Central memory CD8-positive, alpha-beta T cell (primary cell): Measurements from ENCODE around the gene TM9SF1.

Experiments used
- ATAC-seq: fragments of 150-1000 bp; cut with Tn5 transposase; replicated peaks from 2 replicates; pipeline ENCODE4 v1.10.0; 2022; ENCODE audit warnings: mild to moderate bottlenecking, moderate FRiP score, moderate number of reproducible peaks; ENCODE audit not compliant: poor library complexity, severe bottlenecking; ENCODE audit errors: extremely low read depth
- DNase-seq, 2 donors: peaks; one replicate each; pipeline ENCODE4 v3.0.0; 2021; ENCODE audit warnings: low spot score in 2 of 2
- H3K27ac Mint-ChIP-seq: one replicate; pipeline ENCODE4 v1.8.0; 2022; ENCODE audit warnings: low read depth, mild to moderate bottlenecking, moderate library complexity, mixed read lengths
- H3K27me3 Mint-ChIP-seq: one replicate; pipeline ENCODE4 v1.8.0; 2022; ENCODE audit warnings: mixed read lengths
- H3K36me3 Mint-ChIP-seq: one replicate; pipeline ENCODE4 v1.8.0; 2022; ENCODE audit warnings: mild to moderate bottlenecking, moderate library complexity, mixed read lengths; ENCODE audit not compliant: insufficient read depth
- H3K4me1 Mint-ChIP-seq: one replicate; pipeline ENCODE4 v1.8.0; 2022; ENCODE audit warnings: mixed read lengths
- H3K4me3 Mint-ChIP-seq: one replicate; pipeline ENCODE4 v1.8.0; 2022; ENCODE audit warnings: mild to moderate bottlenecking, moderate library complexity, mixed read lengths
- H3K9me3 Mint-ChIP-seq: one replicate; pipeline ENCODE4 v1.8.0; 2022; ENCODE audit warnings: mixed read lengths

The TM9SF1 gene

GRCh38 chr14:24162093-24162492 lies 33.1 kb downstream of the TM9SF1 start:
- H3K27ac Mint-ChIP-seq, result peak overlapping the region; percentile 97
- no peaks in the 10 kb centered on the region for H3K27me3 Mint-ChIP-seq
- peaks cover 71% of the 10 kb centered on the region for H3K36me3 Mint-ChIP-seq
- H3K9me3 Mint-ChIP-seq, result no peaks in the 10 kb centered on the region
- peak overlapping the region; percentile 96 for H3K4me3 Mint-ChIP-seq
- peaks cover 39% of the 10 kb centered on the region for H3K4me1 Mint-ChIP-seq
- ATAC-seq (no peak), DNase-seq (no peak)

GRCh38 chr14:24160850-24161804 lies 34.1 kb downstream of the TM9SF1 start, which contains the start of gene IRF9:
TSS of gene IRF9 (plus strand) at chr14:24161265. CDS start at chr14:24162145, 880 bp downstream.
- no peaks in the 10 kb centered on the region for H3K9me3 Mint-ChIP-seq
- H3K27me3 Mint-ChIP-seq, result no peaks in the 10 kb centered on the region
- DNase-seq (peak; percentile 96 to 99), ATAC-seq (peak; percentile 92)
- peaks cover 72% of the 10 kb centered on the region for H3K36me3 Mint-ChIP-seq
- H3K27ac Mint-ChIP-seq, result peak within 1 kb of the TSS; percentile 97
- peaks cover 36% of the 10 kb centered on the region for H3K4me1 Mint-ChIP-seq
- H3K4me3 Mint-ChIP-seq, result peak within 1 kb of the TSS; percentile 96

DNA sequence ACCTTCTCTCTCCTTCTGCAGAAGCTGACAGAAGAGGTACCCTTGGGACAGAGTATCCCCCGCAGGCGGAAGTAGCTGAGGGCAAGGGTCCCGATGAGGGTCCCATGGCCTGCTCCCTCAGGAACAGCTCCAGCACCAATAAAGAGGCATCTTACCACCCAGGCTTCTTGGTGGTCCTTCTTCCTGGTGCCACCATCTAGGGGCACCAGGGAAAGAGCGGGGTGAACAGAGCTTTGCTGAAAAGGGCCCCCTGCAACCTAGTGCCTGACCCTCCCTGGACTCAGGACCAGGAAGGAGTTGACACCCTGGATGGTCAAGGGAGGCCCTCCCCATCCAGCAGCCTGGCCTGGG lies 34.8 kb downstream of the TM9SF1 start:
- no peaks in the 10 kb centered on the region for H3K27me3 Mint-ChIP-seq
- peak overlapping the region; percentile 96 for H3K4me3 Mint-ChIP-seq
- peaks cover 72% of the 10 kb centered on the region for H3K36me3 Mint-ChIP-seq
- H3K9me3 Mint-ChIP-seq, result no peaks in the 10 kb centered on the region
- no peak for DNase-seq
- H3K4me1 Mint-ChIP-seq, result peaks cover 41% of the 10 kb centered on the region
- H3K27ac Mint-ChIP-seq, result peak overlapping the region; percentile 97
- ATAC-seq, result no peak

- H3K4me1 Mint-ChIP-seq, result peaks cover 42% of the 10 kb centered on the region
- DNase-seq (no peak), ATAC-seq (no peak)
- no peak overlapping the region for H3K4me3 Mint-ChIP-seq
- peak overlapping the region; percentile 97 for H3K27ac Mint-ChIP-seq
- peaks cover 69% of the 10 kb centered on the region for H3K36me3 Mint-ChIP-seq
- no peaks in the 10 kb centered on the region for H3K27me3 Mint-ChIP-seq
- H3K9me3 Mint-ChIP-seq, result no peaks in the 10 kb centered on the region
Observed at GRCh38 chr14:24159777-24160498, 35.3 kb downstream of the TM9SF1 start.

- H3K27ac Mint-ChIP-seq, result no peak overlapping the region
Observed at GRCh38 chr14:24157331-24157730, 37.9 kb downstream of the TM9SF1 start.

GRCh38 chr14:24156840-24157239 lies 38.4 kb downstream of the TM9SF1 start:
- Mint-ChIP-seq H3K9me3 (no peaks in the 10 kb centered on the region), H3K36me3 (peaks cover 62% of the 10 kb centered on the region), H3K4me1 (peaks cover 20% of the 10 kb centered on the region), H3K27me3 (no peaks in the 10 kb centered on the region), H3K27ac (no peak overlapping the region), H3K4me3 (no peak overlapping the region)
- DNase-seq (no peak), ATAC-seq (no peak)

More at GRCh38 chr14:24157331-24157730, 37.9 kb downstream of the TM9SF1 start:
- no peak overlapping the region for H3K4me3 Mint-ChIP-seq
- H3K27me3 Mint-ChIP-seq, result no peaks in the 10 kb centered on the region
- H3K36me3 Mint-ChIP-seq, result peaks cover 63% of the 10 kb centered on the region
- DNase-seq (no peak), ATAC-seq (no peak)
- no peaks in the 10 kb centered on the region for H3K9me3 Mint-ChIP-seq
- peaks cover 25% of the 10 kb centered on the region for H3K4me1 Mint-ChIP-seq

DNA sequence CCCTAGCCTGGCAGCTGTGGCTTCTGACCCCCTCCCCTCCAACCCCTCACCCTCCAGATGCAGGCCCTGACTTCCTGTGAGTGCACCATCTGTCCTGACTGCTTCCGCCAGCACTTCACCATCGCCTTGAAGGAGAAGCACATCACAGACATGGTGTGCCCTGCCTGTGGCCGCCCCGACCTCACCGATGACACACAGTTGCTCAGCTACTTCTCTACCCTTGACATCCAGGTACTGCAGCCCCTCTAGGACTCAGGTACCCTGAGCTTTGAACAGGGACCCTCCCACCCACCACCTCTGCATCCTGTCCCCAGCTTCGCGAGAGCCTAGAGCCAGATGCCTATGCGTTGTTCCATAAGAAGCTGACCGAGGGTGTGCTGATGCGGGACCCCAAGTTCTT lies 40.1 kb downstream of the TM9SF1 start:
- H3K27me3 Mint-ChIP-seq, result no peaks in the 10 kb centered on the region
- no peak overlapping the region for H3K27ac Mint-ChIP-seq
- H3K4me3 Mint-ChIP-seq, result no peak overlapping the region
- DNase-seq, result no peak
- no peak for ATAC-seq
- peaks cover 15% of the 10 kb centered on the region for H3K4me1 Mint-ChIP-seq
- H3K9me3 Mint-ChIP-seq, result no peaks in the 10 kb centered on the region
- peaks cover 53% of the 10 kb centered on the region for H3K36me3 Mint-ChIP-seq

DNA sequence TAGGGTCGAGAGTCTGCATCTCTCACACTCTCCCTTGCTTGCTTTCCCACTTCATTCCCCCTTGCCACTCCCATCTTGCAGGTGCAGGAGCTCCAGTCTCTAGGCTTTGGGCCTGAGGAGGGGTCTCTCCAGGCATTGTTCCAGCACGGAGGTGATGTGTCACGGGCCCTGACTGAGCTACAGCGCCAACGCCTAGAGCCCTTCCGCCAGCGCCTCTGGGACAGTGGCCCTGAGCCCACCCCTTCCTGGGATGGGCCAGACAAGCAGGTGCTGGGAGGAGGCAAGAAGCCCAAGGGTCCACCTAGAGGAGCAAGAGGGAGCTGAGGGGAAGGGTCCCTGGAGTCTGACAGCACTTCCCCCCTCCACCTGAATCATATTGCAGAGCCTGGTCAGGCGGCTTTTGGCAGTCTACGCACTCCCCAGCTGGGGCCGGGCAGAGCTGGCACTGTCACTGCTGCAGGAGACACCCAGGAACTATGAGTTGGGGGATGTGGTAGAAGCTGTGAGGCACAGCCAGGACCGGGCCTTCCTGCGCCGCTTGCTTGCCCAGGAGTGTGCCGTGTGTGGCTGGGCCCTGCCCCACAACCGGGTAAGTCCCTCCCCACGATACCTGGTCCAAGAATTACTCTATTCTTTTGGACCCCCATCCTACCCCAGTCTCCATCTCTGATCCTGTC lies 43.7 kb downstream of the TM9SF1 start:
- ATAC-seq, result no peak
- no peaks in the 10 kb centered on the region for H3K9me3 Mint-ChIP-seq
- peaks cover 49% of the 10 kb centered on the region for H3K36me3 Mint-ChIP-seq
- no peak for DNase-seq
- no peak overlapping the region for H3K4me3 Mint-ChIP-seq
- H3K4me1 Mint-ChIP-seq, result peaks cover 38% of the 10 kb centered on the region
- no peak overlapping the region for H3K27ac Mint-ChIP-seq
- H3K27me3 Mint-ChIP-seq, result no peaks in the 10 kb centered on the region

DNA sequence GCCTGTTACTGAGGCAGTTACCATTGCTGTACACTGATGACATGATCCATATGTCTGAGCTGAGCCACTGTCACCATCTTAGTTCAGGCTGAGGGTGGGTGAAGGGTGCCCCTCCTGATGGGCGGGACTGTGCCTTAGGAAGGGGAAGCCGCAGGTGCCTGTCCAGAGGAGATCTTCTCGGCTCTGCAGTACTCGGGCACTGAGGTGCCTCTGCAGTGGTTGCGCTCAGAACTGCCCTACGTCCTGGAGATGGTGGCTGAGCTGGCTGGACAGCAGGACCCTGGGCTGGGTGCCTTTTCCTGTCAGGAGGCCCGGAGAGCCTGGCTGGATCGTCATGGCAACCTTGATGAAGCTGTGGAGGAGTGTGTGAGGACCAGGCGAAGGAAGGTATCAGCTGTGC lies 44.2 kb downstream of the TM9SF1 start:
- peaks cover 48% of the 10 kb centered on the region for H3K36me3 Mint-ChIP-seq
- DNase-seq (no peak), ATAC-seq (no peak)
- no peaks in the 10 kb centered on the region for H3K27me3 Mint-ChIP-seq
- no peak overlapping the region for H3K27ac Mint-ChIP-seq
- H3K4me1 Mint-ChIP-seq, result peaks cover 43% of the 10 kb centered on the region
- no peaks in the 10 kb centered on the region for H3K9me3 Mint-ChIP-seq
- no peak overlapping the region for H3K4me3 Mint-ChIP-seq

- peaks cover 43% of the 10 kb centered on the region for H3K4me1 Mint-ChIP-seq
- H3K9me3 Mint-ChIP-seq, result no peaks in the 10 kb centered on the region
- H3K27me3 Mint-ChIP-seq, result no peaks in the 10 kb centered on the region
- no peak overlapping the region for H3K27ac Mint-ChIP-seq
- DNase-seq (no peak), ATAC-seq (no peak)
- H3K4me3 Mint-ChIP-seq, result no peak overlapping the region
- H3K36me3 Mint-ChIP-seq, result peaks cover 47% of the 10 kb centered on the region
Observed at GRCh38 chr14:24150567-24150966, 44.7 kb downstream of the TM9SF1 start.

- peaks cover 46% of the 10 kb centered on the region for H3K4me1 Mint-ChIP-seq
- no peaks in the 10 kb centered on the region for H3K9me3 Mint-ChIP-seq
- H3K4me3 Mint-ChIP-seq, result no peak overlapping the region
- no peaks in the 10 kb centered on the region for H3K27me3 Mint-ChIP-seq
- no peak for DNase-seq
- ATAC-seq, result no peak
- peaks cover 49% of the 10 kb centered on the region for H3K36me3 Mint-ChIP-seq
- no peak overlapping the region for H3K27ac Mint-ChIP-seq
Observed at GRCh38 chr14:24150061-24150460, 45.2 kb downstream of the TM9SF1 start.

DNA sequence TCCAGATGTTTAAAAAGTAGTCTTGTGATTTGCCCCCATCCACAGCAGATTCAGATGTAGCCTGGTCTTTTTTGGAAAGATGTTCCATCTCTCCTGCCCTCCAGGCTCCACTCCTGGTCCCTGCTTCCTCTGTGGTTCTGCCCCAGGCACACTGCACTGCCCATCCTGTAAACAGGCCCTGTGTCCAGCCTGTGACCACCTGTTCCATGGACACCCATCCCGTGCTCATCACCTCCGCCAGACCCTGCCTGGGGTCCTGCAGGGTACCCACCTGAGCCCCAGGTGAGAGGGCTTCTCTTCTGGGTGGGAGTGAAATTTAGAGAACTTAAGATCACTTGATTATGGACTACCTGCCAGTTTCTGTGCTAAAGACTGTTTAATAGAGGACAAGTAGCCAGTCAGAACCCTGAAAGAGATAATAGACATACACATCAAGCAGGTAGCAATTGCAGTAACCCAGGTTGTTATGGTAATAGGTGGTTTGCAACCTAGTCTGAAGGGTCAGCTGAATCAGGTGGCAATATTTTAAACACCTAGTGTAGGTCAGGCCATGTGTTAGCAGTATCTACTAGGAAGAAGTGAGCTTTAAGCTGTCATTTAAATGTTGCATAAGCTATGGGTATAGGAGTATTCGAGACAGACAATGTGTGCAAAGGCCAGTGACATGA lies 45.8 kb downstream of the TM9SF1 start:
- peaks cover 52% of the 10 kb centered on the region for H3K4me1 Mint-ChIP-seq
- DNase-seq, result no peak
- H3K27ac Mint-ChIP-seq, result no peak overlapping the region
- no peaks in the 10 kb centered on the region for H3K27me3 Mint-ChIP-seq
- peak overlapping the region; percentile 98 for H3K4me3 Mint-ChIP-seq
- no peaks in the 10 kb centered on the region for H3K9me3 Mint-ChIP-seq
- ATAC-seq, result no peak
- peaks cover 43% of the 10 kb centered on the region for H3K36me3 Mint-ChIP-seq
